Measurements from ENCODE around the gene EPHX1.
"Not testable (repeated sequence)": the region's sequence is repeated elsewhere in the genome, so short reads cannot be mapped to it uniquely, and the experiment has no call there.

Gene EPHX1

GRCh38 chr1:225878282-225878681 lies 68.4 kb downstream of the EPHX1 start:
- Mint-ChIP-seq H3K27me3 (no peaks in the 10 kb centered on the region), H3K4me3 (no peak overlapping the region), H3K36me3 (peaks cover 5 to 16% of the 10 kb centered on the region in 2 donors), H3K27ac (peak overlapping the region; percentile 10), H3K9me3 (no peaks in the 10 kb centered on the region), H3K4me1 (peaks cover 37 to 45% of the 10 kb centered on the region in 2 donors)
- no peak for ATAC-seq (replicated peaks)
- no peak for DNase-seq

GRCh38 chr1:225879521-225880221 lies 69.7 kb downstream of the EPHX1 start:
- no peaks in the 10 kb centered on the region for H3K9me3 Mint-ChIP-seq
- no peaks in the 10 kb centered on the region for H3K27me3 Mint-ChIP-seq
- no peak for ATAC-seq (replicated peaks)
- peaks cover 5 to 16% of the 10 kb centered on the region in 2 donors for H3K36me3 Mint-ChIP-seq
- peak overlapping the region in 1 of 2 donors; percentile 14 for H3K4me3 Mint-ChIP-seq
- H3K27ac Mint-ChIP-seq = no peak overlapping the region
- H3K4me1 Mint-ChIP-seq = peaks cover 42 to 54% of the 10 kb centered on the region in 2 donors
- no peak for DNase-seq

- no peaks in the 10 kb centered on the region for H3K27me3 Mint-ChIP-seq
- ATAC-seq (replicated peaks) (no peak), DNase-seq (no peak)
- H3K9me3 Mint-ChIP-seq = no peaks in the 10 kb centered on the region
- peaks cover 5 to 13% of the 10 kb centered on the region in 2 donors for H3K36me3 Mint-ChIP-seq
- peaks cover 42 to 54% of the 10 kb centered on the region in 2 donors for H3K4me1 Mint-ChIP-seq
- no peak overlapping the region for H3K27ac Mint-ChIP-seq
- peak overlapping the region; percentile 14 to 30 for H3K4me3 Mint-ChIP-seq
These were observed 70.3 kb downstream of the EPHX1 start for GRCh38 chr1:225880222-225880588.

- no peaks in the 10 kb centered on the region for H3K27me3 Mint-ChIP-seq
- no peaks in the 10 kb centered on the region for H3K9me3 Mint-ChIP-seq
- DNase-seq (no peak), ATAC-seq (replicated peaks) (no peak)
- H3K27ac Mint-ChIP-seq = no peak overlapping the region
- H3K36me3 Mint-ChIP-seq = peaks cover 5 to 11% of the 10 kb centered on the region in 2 donors
- H3K4me3 Mint-ChIP-seq = peak overlapping the region in 1 of 2 donors; percentile 94
- peaks cover 42 to 54% of the 10 kb centered on the region in 2 donors for H3K4me1 Mint-ChIP-seq
These were observed 70.7 kb downstream of the EPHX1 start for GRCh38 chr1:225880636-225881035.

- Mint-ChIP-seq H3K4me3 (peak overlapping the region; percentile 93 to 94), H3K9me3 (no peaks in the 10 kb centered on the region), H3K27ac (peak overlapping the region; percentile 82), H3K27me3 (no peaks in the 10 kb centered on the region), H3K4me1 (peaks cover 42 to 54% of the 10 kb centered on the region in 2 donors), H3K36me3 (peaks cover 5 to 11% of the 10 kb centered on the region in 2 donors)
- ATAC-seq (replicated peaks) = peak; percentile 15 to 24
- DNase-seq = no peak
These were observed 71.4 kb downstream of the EPHX1 start for GRCh38 chr1:225881081-225881958.

GRCh38 chr1:225881959-225882693 lies 72.2 kb downstream of the EPHX1 start, which contains the start of gene TMEM63A:
TSS of gene TMEM63A (minus strand) at chr1:225882380. CDS start at chr1:225877580, 4,800 bp downstream.
- Mint-ChIP-seq H3K9me3 (no peaks in the 10 kb centered on the region), H3K36me3 (peaks cover 2 to 8% of the 10 kb centered on the region in 2 donors), H3K4me1 (peaks cover 42 to 59% of the 10 kb centered on the region in 2 donors), H3K4me3 (peak within 1 kb of the TSS; percentile 93 to 94), H3K27me3 (peaks cover 0 to 5% of the 10 kb centered on the region in 2 donors), H3K27ac (peak within 1 kb of the TSS; percentile 85)
- peak; percentile 80 to 84 for ATAC-seq (replicated peaks)
- peak; percentile 82 for DNase-seq

GRCh38 chr1:225882694-225883615 lies 73.0 kb downstream of the EPHX1 start:
- H3K27ac Mint-ChIP-seq = peak overlapping the region; percentile 85
- H3K4me3 Mint-ChIP-seq = peak overlapping the region; percentile 93 to 94
- DNase-seq (no peak), ATAC-seq (replicated peaks) (peak; percentile 46 to 54)
- peaks cover 0 to 8% of the 10 kb centered on the region in 2 donors for H3K27me3 Mint-ChIP-seq
- no peaks in the 10 kb centered on the region for H3K9me3 Mint-ChIP-seq
- H3K4me1 Mint-ChIP-seq = peaks cover 37 to 58% of the 10 kb centered on the region in 2 donors
- peaks cover 0 to under 1% of the 10 kb centered on the region in 2 donors for H3K36me3 Mint-ChIP-seq

GRCh38 chr1:225883616-225884265 lies 73.8 kb downstream of the EPHX1 start:
- Mint-ChIP-seq H3K27ac (peak overlapping the region; percentile 82), H3K9me3 (no peaks in the 10 kb centered on the region), H3K36me3 (no peaks in the 10 kb centered on the region), H3K4me1 (peaks cover 34 to 52% of the 10 kb centered on the region in 2 donors), H3K27me3 (peaks cover 0 to 16% of the 10 kb centered on the region in 2 donors), H3K4me3 (peak overlapping the region; percentile 93 to 94)
- DNase-seq = no peak
- ATAC-seq (replicated peaks) = no peak

GRCh38 chr1:225885336-225885735 lies 75.4 kb downstream of the EPHX1 start:
- Mint-ChIP-seq H3K27ac (no peak overlapping the region), H3K9me3 (no peaks in the 10 kb centered on the region), H3K4me3 (no peak overlapping the region), H3K36me3 (no peaks in the 10 kb centered on the region), H3K4me1 (peaks cover 18 to 36% of the 10 kb centered on the region in 2 donors), H3K27me3 (peaks cover 0 to 18% of the 10 kb centered on the region in 2 donors)
- no peak for ATAC-seq (replicated peaks)
- no peak for DNase-seq

GRCh38 chr1:225886159-225887029 lies 76.5 kb downstream of the EPHX1 start:
- DNase-seq (no peak), ATAC-seq (replicated peaks) (no peak)
- no peaks in the 10 kb centered on the region for H3K9me3 Mint-ChIP-seq
- H3K27ac Mint-ChIP-seq = peak overlapping the region; percentile 5
- H3K27me3 Mint-ChIP-seq = peaks cover 0 to 18% of the 10 kb centered on the region in 2 donors
- H3K4me3 Mint-ChIP-seq = no peak overlapping the region
- peaks cover 10 to 30% of the 10 kb centered on the region in 2 donors for H3K4me1 Mint-ChIP-seq
- no peaks in the 10 kb centered on the region for H3K36me3 Mint-ChIP-seq

GRCh38 chr1:225887030-225887314 lies 77.0 kb downstream of the EPHX1 start:
- Mint-ChIP-seq H3K9me3 (no peaks in the 10 kb centered on the region), H3K36me3 (no peaks in the 10 kb centered on the region), H3K27ac (no peak overlapping the region), H3K27me3 (peaks cover 0 to 18% of the 10 kb centered on the region in 2 donors), H3K4me3 (no peak overlapping the region), H3K4me1 (peaks cover 9 to 26% of the 10 kb centered on the region in 2 donors)
- no peak for ATAC-seq (replicated peaks)
- DNase-seq = no peak

- not testable (repeated sequence) for ATAC-seq (replicated peaks); H3K4me3 Mint-ChIP-seq
These were observed 77.8 kb downstream of the EPHX1 start for GRCh38 chr1:225887554-225888288.

More at GRCh38 chr1:225887554-225888288, 77.8 kb downstream of the EPHX1 start:
- Mint-ChIP-seq H3K4me1 (peaks cover 9 to 26% of the 10 kb centered on the region in 2 donors), H3K27me3 (peaks cover 0 to 18% of the 10 kb centered on the region in 2 donors)
- H3K36me3 Mint-ChIP-seq, DNase-seq, H3K27ac Mint-ChIP-seq, H3K9me3 Mint-ChIP-seq: not testable (repeated sequence)

Data from stimulated activated naive B cell treated with anti-CD40 and anti-IgM and Interleukin-4, amounts not matched to agents 10 μg/mL and 1 μg/mL and 100 μg/mL, for 72 hours (primary cell).